ENCODE measurements around the gene NBAS. TPM values are rescaled to one million over a fixed set of nuclear protein-coding genes. Genes with fewer than 3 reads are reported as not detected.
A peak's percentile ranks its signal among the peaks of the same experiment; 100 is the strongest.

NBAS gene
- total RNA-seq, 1 experiment from 2014 or later = 32.5 TPM

- no peak for DNase-seq
- WGBS (ENCODE audit: extremely low coverage, insufficient read length, low lambda C conversion rate) = no CpG with 5 or more reads among the region's 4 CpGs
- H2BK12ac ChIP-seq (ENCODE audit: insufficient read length, low read depth, low read length) = no peak overlapping the region
- H3K14ac ChIP-seq (ENCODE audit: insufficient read depth, low read length) = no peak overlapping the region
- H3K79me1 ChIP-seq (ENCODE audit: insufficient read depth, low read depth, low read length, poor library complexity, severe bottlenecking) = no peaks in the 10 kb centered on the region
- no peak overlapping the region for H3K23ac ChIP-seq (ENCODE audit: insufficient read length, low read depth, low read length)
- no peaks in the 10 kb centered on the region for H3K4me1 ChIP-seq (ENCODE audit: insufficient read depth, low read length)
- H4K91ac ChIP-seq (ENCODE audit: insufficient read length, low read depth, low read length) = no peak overlapping the region
- no peaks in the 10 kb centered on the region for H3K27me3 ChIP-seq (ENCODE audit: insufficient read depth, low read length)
- no peaks in the 10 kb centered on the region for H3K27me3 Mint-ChIP-seq (ENCODE audit: low read depth)
- H3K4me2 ChIP-seq (ENCODE audit: insufficient read depth, insufficient read length, low read length) = no peak overlapping the region
- H3K9me3 ChIP-seq (ENCODE audit: control insufficient read depth, low read depth, low read length) = no peaks in the 10 kb centered on the region
- H3K4me1 Mint-ChIP-seq = peaks cover 0 to 5% of the 10 kb centered on the region in 2 experiments; a peak in 2 of 4 replicates
- H3T11ph ChIP-seq (ENCODE audit: low read length) = no peak overlapping the region
- H2AK5ac ChIP-seq (ENCODE audit: insufficient read length, low read length) = no peak overlapping the region
- no peak overlapping the region for H4K8ac ChIP-seq (replicated peaks; ENCODE audit: insufficient read length, low read depth, low read length)
- H3K9me3 Mint-ChIP-seq = no peaks in the 10 kb centered on the region
- peaks cover 0 to 9% (median 8%) of the 10 kb centered on the region in 3 experiments; a peak in 5 of 7 replicates for H3K36me3 Mint-ChIP-seq (ENCODE audit: insufficient read depth in 1 of 3, low read depth in 3 of 3)
- no peak overlapping the region for H3K18ac ChIP-seq (ENCODE audit: insufficient read length, low read depth, low read length)
- H3K27ac ChIP-seq (ENCODE audit: insufficient read length, low read depth, low read length) = no peak overlapping the region
- H3K4ac ChIP-seq (ENCODE audit: low read depth, low read length) = no peak overlapping the region
- no peak overlapping the region for H3K4me3 Mint-ChIP-seq
- no peak overlapping the region for H4K5ac ChIP-seq (ENCODE audit: insufficient read length, low read depth, low read length)
- H2BK120ac ChIP-seq (ENCODE audit: low read depth, low read length, poor library complexity, severe bottlenecking) = no peak overlapping the region
- H3K79me2 ChIP-seq (ENCODE audit: insufficient read depth, low read length) = no peaks in the 10 kb centered on the region
- no peaks in the 10 kb centered on the region for H4K20me1 ChIP-seq (ENCODE audit: control insufficient read depth, insufficient read depth, insufficient read length)
- no peak overlapping the region for H2BK20ac ChIP-seq (ENCODE audit: low read depth, low read length, poor library complexity, severe bottlenecking)
- no peak overlapping the region for H2BK15ac ChIP-seq (ENCODE audit: low read depth, low read length)
- no peak overlapping the region for H2AFZ ChIP-seq (ENCODE audit: low read length)
- H3K56ac ChIP-seq (ENCODE audit: insufficient read length, low read depth, low read length) = no peak overlapping the region
- H3K9ac ChIP-seq (ENCODE audit: extremely low read depth, insufficient read length, low read length) = no peak overlapping the region
- peak overlapping the region in 1 of 3 experiments; percentile 57; a peak in 2 of 7 replicates for H3K27ac Mint-ChIP-seq
- no peaks in the 10 kb centered on the region for H3K23me2 ChIP-seq (ENCODE audit: insufficient read length, low read depth, low read length, poor library complexity, severe bottlenecking)
- no peak overlapping the region for H2BK5ac ChIP-seq (ENCODE audit: insufficient read length, low read length)
- TF ChIP-seq, protein P1, sequence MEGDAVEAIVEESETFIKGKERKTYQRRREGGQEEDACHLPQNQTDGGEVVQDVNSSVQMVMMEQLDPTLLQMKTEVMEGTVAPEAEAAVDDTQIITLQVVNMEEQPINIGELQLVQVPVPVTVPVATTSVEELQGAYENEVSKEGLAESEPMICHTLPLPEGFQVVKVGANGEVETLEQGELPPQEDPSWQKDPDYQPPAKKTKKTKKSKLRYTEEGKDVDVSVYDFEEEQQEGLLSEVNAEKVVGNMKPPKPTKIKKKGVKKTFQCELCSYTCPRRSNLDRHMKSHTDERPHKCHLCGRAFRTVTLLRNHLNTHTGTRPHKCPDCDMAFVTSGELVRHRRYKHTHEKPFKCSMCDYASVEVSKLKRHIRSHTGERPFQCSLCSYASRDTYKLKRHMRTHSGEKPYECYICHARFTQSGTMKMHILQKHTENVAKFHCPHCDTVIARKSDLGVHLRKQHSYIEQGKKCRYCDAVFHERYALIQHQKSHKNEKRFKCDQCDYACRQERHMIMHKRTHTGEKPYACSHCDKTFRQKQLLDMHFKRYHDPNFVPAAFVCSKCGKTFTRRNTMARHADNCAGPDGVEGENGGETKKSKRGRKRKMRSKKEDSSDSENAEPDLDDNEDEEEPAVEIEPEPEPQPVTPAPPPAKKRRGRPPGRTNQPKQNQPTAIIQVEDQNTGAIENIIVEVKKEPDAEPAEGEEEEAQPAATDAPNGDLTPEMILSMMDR (conservative IDR thresholded peaks at IDR 0.05) = no peak; the same call in 2 of the 3 replicates
These were observed 261.1 kb downstream of the NBAS start for GRCh38 chr2:15299904-15300520.
